CD4-positive, alpha-beta T cell (primary cell): ENCODE measurements around the gene RIN3. TPM values are rescaled to one million over a fixed set of nuclear protein-coding genes. Genes with fewer than 3 reads are reported as not detected.

ENCODE experiments used
- ATAC-seq: fragments of 200-7000 bp; cut with Tn5 transposase; one replicate; pipeline ENCODE4 v1.10.0; 2022; ENCODE audit warnings: mild to moderate bottlenecking; ENCODE audit not compliant: poor library complexity
- CTCF ChIA-PET: fragments of 350-600 bp; sonication (Branson Sonifier 250); formaldehyde crosslinking; loops from one replicate; lab custom pipeline; 2021; ENCODE audit warnings: antibody characterized with exemption, inconsistent platforms; lab: Charles Lee
- POLR2A ChIA-PET: fragments of 350-600 bp; sonication (Branson Sonifier 250); formaldehyde crosslinking; loops from one replicate; lab custom pipeline; 2021; ENCODE audit warnings: antibody characterized with exemption, inconsistent platforms; lab: Charles Lee
- DNase-seq, 14 experiments: peaks; one replicate each; pipeline ENCODE4 v3.0.0-alpha.2; 2013 to 2020; ENCODE audit warnings: mixed read lengths in 2 of 14
- H3K27ac ChIP-seq, 2 donors: one replicate each; pipeline versions ENCODE4 v1.5.1 to v1.7.0; 2013; ENCODE audit warnings: low read length in 2 of 2, low read depth in 1 of 2, mild to moderate bottlenecking in 1 of 2
- H3K27me3 ChIP-seq, 2 experiments: 1 replicate in 1 of 2; 2 replicates in 1 of 2; pipeline versions ENCODE4 v1.6.1 to v1.7.0; 2013; ENCODE audit warnings: low read length in 2 of 2, control low read depth in 1 of 2, mild to moderate bottlenecking in 1 of 2, moderate library complexity in 1 of 2; ENCODE audit not compliant: insufficient read depth in 2 of 2, control insufficient read depth in 1 of 2
- H3K36me3 ChIP-seq: one replicate; pipeline ENCODE4 v1.6.1; 2013; ENCODE audit warnings: low read length, control low read depth; ENCODE audit not compliant: insufficient read depth
- H3K4me1 ChIP-seq: one replicate; pipeline ENCODE4 v1.6.1; 2013; ENCODE audit warnings: low read length, control low read depth; ENCODE audit not compliant: insufficient read depth
- H3K4me3 ChIP-seq: one replicate; pipeline ENCODE4 v1.5.1; 2013; ENCODE audit warnings: mild to moderate bottlenecking, low read length, moderate library complexity
- H3K9me3 ChIP-seq, 2 experiments: 1 replicate in 1 of 2; 2 replicates in 1 of 2; pipeline versions ENCODE4 v1.6.1 to v1.7.0; 2013; ENCODE audit warnings: low read length in 2 of 2, mild to moderate bottlenecking in 2 of 2, control low read depth in 1 of 2, moderate library complexity in 1 of 2; ENCODE audit not compliant: control insufficient read depth in 1 of 2, insufficient read depth in 1 of 2
- H3K27ac Mint-ChIP-seq: one replicate; pipeline ENCODE4 v1.8.0; 2020; ENCODE audit warnings: mixed read lengths
- H3K27me3 Mint-ChIP-seq: one replicate; pipeline ENCODE4 v1.8.0; 2021; ENCODE audit warnings: mixed read lengths
- H3K36me3 Mint-ChIP-seq: one replicate; pipeline ENCODE4 v1.8.0; 2021; ENCODE audit warnings: low read depth, mixed read lengths
- H3K4me1 Mint-ChIP-seq: one replicate; pipeline ENCODE4 v1.8.0; 2021; ENCODE audit warnings: low read depth, mixed read lengths
- H3K4me3 Mint-ChIP-seq: one replicate; pipeline ENCODE4 v1.8.0; 2020; ENCODE audit warnings: mild to moderate bottlenecking, mixed read lengths
- H3K9me3 Mint-ChIP-seq: one replicate; pipeline ENCODE4 v1.8.0; 2020; ENCODE audit warnings: mixed read lengths
- CTCF ChIP-seq: fragments of 200-600 bp; IDR thresholded peaks from one replicate; pipeline ENCODE4 v1.8.0; 2022; ENCODE audit warnings: antibody characterized with exemption, mild to moderate bottlenecking
- intact Hi-C, 2 experiments: fragments of 100-400 bp; cut with DNase I in 1 of 2; cut with micrococcal nuclease in 1 of 2; formaldehyde crosslinking; loops; one replicate each; pipeline versions ENCODE4 v1.15.1 to v1.9.0; 2023 to 2025; cut with DNase I, micrococcal nuclease
- total RNA-seq, 174 experiments: library from RNA in 2 of 174; stranded (reverse) in 2 of 174; gene quantifications; one replicate each; pipeline ENCODE4 v1.2.3 and lab custom pipeline; 2021 to 2026

RIN3 gene
- total RNA-seq, 2 experiments from 2014 or later, result 67.9 to 72.2 TPM

DNA sequence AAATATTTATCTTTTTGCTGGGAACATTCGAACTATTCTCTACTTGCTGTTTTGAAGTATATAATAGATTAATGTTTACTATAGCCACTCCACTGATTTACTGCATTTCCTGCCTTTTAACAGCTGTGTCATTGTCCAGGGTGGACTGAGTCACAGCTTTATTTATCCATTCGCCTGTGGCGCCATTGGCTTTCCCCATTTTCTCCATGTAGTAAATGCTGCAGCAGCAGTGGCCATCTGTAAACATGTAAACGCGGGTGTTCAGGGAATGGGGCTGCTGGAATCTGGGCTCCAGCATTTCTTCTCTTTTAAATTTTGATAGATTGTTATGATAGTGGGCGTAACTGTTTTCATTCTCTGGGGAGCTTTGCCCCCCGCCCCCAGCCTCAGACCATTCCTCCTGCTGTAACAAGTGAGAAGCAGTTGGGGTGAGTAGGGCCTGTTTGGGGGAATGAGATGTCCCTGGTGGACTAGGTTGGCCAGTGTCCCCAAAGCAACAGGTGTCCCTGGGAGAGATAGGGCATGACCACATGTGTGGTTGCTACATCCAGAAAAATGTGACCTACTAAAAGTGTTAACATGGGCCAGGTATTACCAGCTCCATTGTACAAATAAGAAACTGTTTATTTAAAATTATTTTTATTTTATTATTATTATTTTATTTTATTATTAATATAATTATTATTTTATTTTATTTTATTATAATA is 32.9 kb downstream of the RIN3 start:
- DNase-seq, result no peak
- Mint-ChIP-seq H3K36me3 (no peaks in the 10 kb centered on the region), H3K27ac (no peak overlapping the region), H3K4me1 (peaks cover 39% of the 10 kb centered on the region), H3K9me3 (no peaks in the 10 kb centered on the region), H3K4me3 (no peak overlapping the region), H3K27me3 (no peaks in the 10 kb centered on the region)
- Histone ChIP-seq H3K27ac (no peak overlapping the region), H3K4me3 (no peak overlapping the region), H3K36me3 (no peaks in the 10 kb centered on the region), H3K4me1 (no peaks in the 10 kb centered on the region), H3K27me3 (no peaks in the 10 kb centered on the region), H3K9me3 (no peaks in the 10 kb centered on the region)
- TF ChIP-seq CTCF, result no peak
- ChIA-PET CTCF (no interaction called here), POLR2A (interaction anchor here (0.8 to 3.7 kb wide), 3 partner anchors 39 to 106 kb away, joined by 3 to 28 read pairs (median 3); no protein-coding TSS in a partner anchor)
- ATAC-seq, result no peak
- intact Hi-C loops, result loop anchor here in 1 of 2 experiments (10.0 kb wide), 1 partner anchor 108 kb away; no protein-coding TSS in a partner anchor

DNA sequence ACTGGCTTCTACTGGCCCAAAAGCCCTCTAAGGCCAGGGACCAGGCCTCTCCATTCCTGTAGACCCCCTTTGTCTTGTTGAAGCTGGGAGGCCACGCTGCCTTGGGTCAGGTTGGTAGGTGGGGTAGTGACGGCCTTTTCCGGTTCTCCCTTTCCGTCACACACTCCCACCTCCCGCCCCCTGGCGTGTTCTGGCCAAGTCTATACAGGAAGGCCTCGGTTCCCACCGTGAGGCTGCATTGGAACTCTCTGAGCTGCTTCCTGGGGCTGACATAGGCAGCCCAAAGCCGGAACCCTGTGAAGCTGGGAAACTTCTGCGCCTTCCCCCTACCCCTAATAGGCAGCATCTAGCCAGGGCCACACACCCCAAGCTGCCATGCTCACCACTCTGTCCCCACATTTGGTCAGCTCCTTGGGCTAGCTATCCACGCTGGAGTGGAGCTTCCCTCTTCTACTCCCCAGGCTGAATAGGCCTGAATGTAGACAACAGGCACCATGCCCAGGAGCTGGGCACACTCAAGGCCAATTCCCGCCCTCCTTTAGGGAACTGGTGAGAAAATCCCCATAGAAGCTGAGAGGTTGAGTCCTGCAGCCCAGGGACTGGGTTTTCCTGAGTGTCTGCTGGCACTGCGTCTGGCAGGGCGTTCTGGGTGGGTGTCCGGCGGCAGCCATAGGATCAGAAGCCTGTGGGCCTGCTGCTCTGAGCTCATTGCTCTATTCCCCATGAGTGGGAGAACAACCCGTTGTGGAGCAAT is 35.7 kb downstream of the RIN3 start:
- peak overlapping the region; percentile 36 for H3K27ac Mint-ChIP-seq
- H3K4me3 Mint-ChIP-seq, result no peak overlapping the region
- POLR2A ChIA-PET, result interaction anchor here (0.9 to 1.2 kb wide), 4 partner anchors 11 to 103 kb away, joined by 3 to 8 read pairs (median 4); no protein-coding TSS in a partner anchor
- no peak overlapping the region for H3K4me3 ChIP-seq
- DNase-seq, result no peak
- no peaks in the 10 kb centered on the region for H3K27me3 ChIP-seq
- no peaks in the 10 kb centered on the region for H3K27me3 Mint-ChIP-seq
- peaks cover 35% of the 10 kb centered on the region for H3K4me1 Mint-ChIP-seq
- CTCF ChIA-PET, result no interaction called here
- no peak for TF ChIP-seq CTCF
- H3K9me3 Mint-ChIP-seq, result no peaks in the 10 kb centered on the region
- H3K4me1 ChIP-seq, result peaks cover 13% of the 10 kb centered on the region
- intact Hi-C loops, result loop anchor here in 1 of 2 experiments (2.0 to 10.0 kb wide), 2 partner anchors 38 to 106 kb away; no protein-coding TSS in a partner anchor
- no peak for ATAC-seq
- no peaks in the 10 kb centered on the region for H3K36me3 Mint-ChIP-seq
- no peaks in the 10 kb centered on the region for H3K9me3 ChIP-seq
- H3K36me3 ChIP-seq, result no peaks in the 10 kb centered on the region
- H3K27ac ChIP-seq, result no peak overlapping the region

DNA sequence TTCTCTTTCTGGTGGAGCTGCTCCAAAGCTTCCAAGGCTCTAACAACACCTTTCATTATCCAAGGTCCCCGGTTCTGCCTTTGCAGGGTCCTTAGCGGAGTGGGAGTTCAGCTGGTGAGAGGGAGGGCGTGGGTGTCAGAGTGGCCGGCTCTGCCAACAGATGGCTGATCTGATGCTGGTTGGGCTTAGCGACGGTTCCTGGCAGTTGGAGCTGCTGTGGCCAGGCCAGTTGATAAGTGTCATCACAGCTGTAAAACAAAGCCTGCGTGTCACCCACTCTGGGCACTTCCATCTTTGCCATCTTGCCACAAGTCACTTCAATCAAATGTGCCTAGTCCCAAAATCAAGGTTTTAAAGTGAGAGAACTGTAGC is 36.3 kb downstream of the RIN3 start:
- no peaks in the 10 kb centered on the region for H3K36me3 Mint-ChIP-seq
- POLR2A ChIA-PET, result interaction anchor here (0.9 to 1.2 kb wide), 4 partner anchors 11 to 103 kb away, joined by 3 to 8 read pairs (median 4); no protein-coding TSS in a partner anchor
- H3K9me3 ChIP-seq, result no peaks in the 10 kb centered on the region
- no peak overlapping the region for H3K4me3 ChIP-seq
- H3K9me3 Mint-ChIP-seq, result no peaks in the 10 kb centered on the region
- H3K27ac ChIP-seq, result no peak overlapping the region
- H3K27me3 ChIP-seq, result no peaks in the 10 kb centered on the region
- H3K36me3 ChIP-seq, result no peaks in the 10 kb centered on the region
- TF ChIP-seq CTCF, result no peak
- H3K4me3 Mint-ChIP-seq, result no peak overlapping the region
- no peak overlapping the region for H3K27ac Mint-ChIP-seq
- ATAC-seq (no peak), DNase-seq (no peak)
- intact Hi-C loops, result loop anchor here in 1 of 2 experiments (2.0 to 10.0 kb wide), 2 partner anchors 37 to 105 kb away; no protein-coding TSS in a partner anchor
- peaks cover 35% of the 10 kb centered on the region for H3K4me1 Mint-ChIP-seq
- no peaks in the 10 kb centered on the region for H3K27me3 Mint-ChIP-seq
- CTCF ChIA-PET, result no interaction called here
- H3K4me1 ChIP-seq, result peaks cover 13% of the 10 kb centered on the region
